ENCODE results near the gene SLC25A21.

- TF ChIP-seq POLR2AphosphoS5 (IDR thresholded peaks at IDR 0.05; ENCODE audit: borderline replicate concordance, low read depth, low read length), result no peak
- TF ChIP-seq EZH2 (IDR thresholded peaks at IDR 0.05), result no peak
- no peak for TF ChIP-seq FOXP2 (optimal IDR thresholded peaks at IDR 0.05; ENCODE audit: control extremely low read depth, extremely low read length, insufficient read depth)
Measured at GRCh38 chr14:37201724-37202123, 29.3 kb upstream of the SLC25A21 start.

Measured in SK-N-MC (cell line).